Astrocyte of the spinal cord (primary cell): ENCODE results near the gene GARNL3.

Experiments
- DNase-seq: peaks from one replicate; pipeline ENCODE4 v3.0.0; 2011; ENCODE audit warnings: low read depth, low spot score
- H3K4me3 ChIP-seq: 2 replicates; pipeline ENCODE4 v1.5.1; 2011; ENCODE audit warnings: low read depth, mild to moderate bottlenecking, low read length, moderate library complexity
- CTCF ChIP-seq: IDR thresholded peaks from 2 replicates; pipeline ENCODE4 v1.5.1; 2012; ENCODE audit warnings: low read depth, mild to moderate bottlenecking, low read length, inconsistent platforms
- in situ Hi-C: cut with HindIII; loops from 2 replicates; pipeline ENCODE4 v1.10.0; 2017; ENCODE audit warnings: low sequenced_read_pairs

GARNL3 gene

GRCh38 chr9:127384016-127384730 is 119.6 kb downstream of the GARNL3 start:
- H3K4me3 ChIP-seq: no peak overlapping the region
- no peak for DNase-seq
- in situ Hi-C loops: no loop called here
- no peak for TF ChIP-seq CTCF

- H3K4me3 ChIP-seq: no peak overlapping the region
- TF ChIP-seq CTCF: no peak
- DNase-seq: no peak
- in situ Hi-C loops: no loop called here
Measured at GRCh38 chr9:127384901-127385300, 120.3 kb downstream of the GARNL3 start.

- no peak for DNase-seq
- TF ChIP-seq CTCF: no peak
- in situ Hi-C loops: no loop called here
- no peak overlapping the region for H3K4me3 ChIP-seq
Measured at GRCh38 chr9:127386249-127386648, 121.7 kb downstream of the GARNL3 start.

GRCh38 chr9:127386981-127387380 is 122.4 kb downstream of the GARNL3 start:
- in situ Hi-C loops: no loop called here
- no peak overlapping the region for H3K4me3 ChIP-seq
- DNase-seq: no peak
- no peak for TF ChIP-seq CTCF

GRCh38 chr9:127388037-127388855 is 123.7 kb downstream of the GARNL3 start:
- no peak overlapping the region for H3K4me3 ChIP-seq
- peak; percentile 98 for DNase-seq
- no peak for TF ChIP-seq CTCF
- in situ Hi-C loops: no loop called here

- no peak for DNase-seq
- no peak for TF ChIP-seq CTCF
- no peak overlapping the region for H3K4me3 ChIP-seq
- in situ Hi-C loops: no loop called here
Measured at GRCh38 chr9:127388856-127389238, 124.3 kb downstream of the GARNL3 start.
